ENCODE data around the gene TLK1.

DNA sequence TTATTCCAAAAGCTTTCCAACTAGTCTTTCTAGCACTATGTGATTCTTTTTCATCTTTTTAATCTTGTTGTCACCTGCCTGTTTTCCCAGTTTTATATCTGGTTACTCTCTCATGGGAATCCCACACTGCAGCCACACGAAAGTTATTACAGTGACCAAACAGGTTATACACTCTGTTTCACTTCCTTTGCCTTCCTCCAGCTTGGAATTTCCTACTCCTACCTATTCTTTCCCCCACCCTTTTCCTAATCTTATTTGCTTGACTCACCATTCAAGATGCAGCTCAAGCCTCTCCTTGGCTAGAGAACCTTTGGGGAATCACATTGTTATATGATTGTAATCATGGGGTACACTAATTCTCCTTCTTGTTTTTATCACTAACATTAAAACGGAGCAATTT lies 13.4 kb upstream of the TLK1 start:
- TF ChIP-seq, protein P1, sequence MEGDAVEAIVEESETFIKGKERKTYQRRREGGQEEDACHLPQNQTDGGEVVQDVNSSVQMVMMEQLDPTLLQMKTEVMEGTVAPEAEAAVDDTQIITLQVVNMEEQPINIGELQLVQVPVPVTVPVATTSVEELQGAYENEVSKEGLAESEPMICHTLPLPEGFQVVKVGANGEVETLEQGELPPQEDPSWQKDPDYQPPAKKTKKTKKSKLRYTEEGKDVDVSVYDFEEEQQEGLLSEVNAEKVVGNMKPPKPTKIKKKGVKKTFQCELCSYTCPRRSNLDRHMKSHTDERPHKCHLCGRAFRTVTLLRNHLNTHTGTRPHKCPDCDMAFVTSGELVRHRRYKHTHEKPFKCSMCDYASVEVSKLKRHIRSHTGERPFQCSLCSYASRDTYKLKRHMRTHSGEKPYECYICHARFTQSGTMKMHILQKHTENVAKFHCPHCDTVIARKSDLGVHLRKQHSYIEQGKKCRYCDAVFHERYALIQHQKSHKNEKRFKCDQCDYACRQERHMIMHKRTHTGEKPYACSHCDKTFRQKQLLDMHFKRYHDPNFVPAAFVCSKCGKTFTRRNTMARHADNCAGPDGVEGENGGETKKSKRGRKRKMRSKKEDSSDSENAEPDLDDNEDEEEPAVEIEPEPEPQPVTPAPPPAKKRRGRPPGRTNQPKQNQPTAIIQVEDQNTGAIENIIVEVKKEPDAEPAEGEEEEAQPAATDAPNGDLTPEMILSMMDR (IDR thresholded peaks at IDR 0.05), result no peak
- TF ChIP-seq POLR2A (IDR thresholded peaks at IDR 0.05), result no peak
